Fibroblast of pulmonary artery (primary cell): Measurements from ENCODE around the gene TMEM215.

Source experiments
- DNase-seq: peaks from one replicate; pipeline ENCODE4 v3.0.0-alpha.2; 2010; ENCODE audit warnings: low read depth
- H3K4me3 ChIP-seq: replicated peaks from 2 replicates; pipeline ENCODE4 v1.5.1; 2011; ENCODE audit warnings: low read depth, mild to moderate bottlenecking, control low read depth, low read length, moderate library complexity
- TF ChIP-seq, protein P1 (sequence below): IDR thresholded peaks from 2 replicates; pipeline ENCODE4 v1.5.1; 2011; ENCODE audit warnings: mild to moderate bottlenecking, control low read depth, low read length, inconsistent platforms; ENCODE audit errors: missing control alignments

The TMEM215 gene

GRCh38 chr9:32828861-32829260 lies 45.5 kb downstream of the TMEM215 start:
- no peak for DNase-seq
- H3K4me3 ChIP-seq = no peak overlapping the region
- TF ChIP-seq, protein P1, sequence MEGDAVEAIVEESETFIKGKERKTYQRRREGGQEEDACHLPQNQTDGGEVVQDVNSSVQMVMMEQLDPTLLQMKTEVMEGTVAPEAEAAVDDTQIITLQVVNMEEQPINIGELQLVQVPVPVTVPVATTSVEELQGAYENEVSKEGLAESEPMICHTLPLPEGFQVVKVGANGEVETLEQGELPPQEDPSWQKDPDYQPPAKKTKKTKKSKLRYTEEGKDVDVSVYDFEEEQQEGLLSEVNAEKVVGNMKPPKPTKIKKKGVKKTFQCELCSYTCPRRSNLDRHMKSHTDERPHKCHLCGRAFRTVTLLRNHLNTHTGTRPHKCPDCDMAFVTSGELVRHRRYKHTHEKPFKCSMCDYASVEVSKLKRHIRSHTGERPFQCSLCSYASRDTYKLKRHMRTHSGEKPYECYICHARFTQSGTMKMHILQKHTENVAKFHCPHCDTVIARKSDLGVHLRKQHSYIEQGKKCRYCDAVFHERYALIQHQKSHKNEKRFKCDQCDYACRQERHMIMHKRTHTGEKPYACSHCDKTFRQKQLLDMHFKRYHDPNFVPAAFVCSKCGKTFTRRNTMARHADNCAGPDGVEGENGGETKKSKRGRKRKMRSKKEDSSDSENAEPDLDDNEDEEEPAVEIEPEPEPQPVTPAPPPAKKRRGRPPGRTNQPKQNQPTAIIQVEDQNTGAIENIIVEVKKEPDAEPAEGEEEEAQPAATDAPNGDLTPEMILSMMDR = no peak

DNA sequence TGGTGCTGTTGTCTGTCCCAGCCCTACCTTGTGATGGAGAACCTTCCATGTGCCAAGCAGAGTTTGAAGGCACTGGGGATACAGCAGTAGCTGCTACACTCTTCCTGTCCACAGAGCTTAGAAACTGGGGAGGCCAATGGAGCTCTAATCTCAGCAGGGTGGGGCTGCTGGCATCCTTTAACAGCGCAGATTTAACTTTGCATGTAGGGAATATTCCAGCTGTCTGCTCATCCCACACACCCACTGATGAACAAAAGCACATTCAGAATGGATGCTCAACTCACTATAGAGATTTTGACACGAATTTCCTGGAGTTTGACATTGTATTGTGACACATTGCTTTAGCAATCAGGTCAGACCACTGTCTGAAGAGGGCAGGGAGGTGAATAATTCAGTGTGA lies 49.0 kb downstream of the TMEM215 start:
- TF ChIP-seq, protein P1 = no peak
- DNase-seq = no peak

More for the DNA sequence above, 49.0 kb downstream of the TMEM215 start:
- no peak overlapping the region for H3K4me3 ChIP-seq
